Testis (tissue), 3 donors: Measurements from ENCODE around the gene COL7A1. TPM values are rescaled to one million over a fixed set of nuclear protein-coding genes. Genes with fewer than 3 reads are reported as not detected.

ENCODE experiments used
- DNase-seq: peaks from one replicate; pipeline ENCODE4 v3.0.0-alpha.2; 2019
- H3K27ac ChIP-seq, 2 donors: fragments of 200-600 bp; sonication (generic); one replicate each; pipeline ENCODE4 v1.5.1; 2019
- H3K27me3 ChIP-seq: fragments of 200-600 bp; sonication (generic); one replicate; pipeline ENCODE4 v1.5.1; 2019
- H3K36me3 ChIP-seq: fragments of 200-600 bp; sonication (generic); one replicate; pipeline ENCODE4 v1.5.1; 2017; ENCODE audit warnings: low read depth; ENCODE audit errors: missing control alignments
- H3K4me1 ChIP-seq: fragments of 200-600 bp; sonication (generic); one replicate; pipeline ENCODE4 v1.5.1; 2019
- H3K4me3 ChIP-seq, 2 donors: fragments of 200-600 bp; sonication (generic); one replicate each; pipeline ENCODE4 v1.5.1; 2017 to 2019
- H3K9me3 ChIP-seq: fragments of 200-600 bp; sonication (generic); one replicate; pipeline ENCODE4 v1.5.1; 2017
- CTCF ChIP-seq, 3 experiments: fragments of 450-650 bp in 2 of 3; fragments of 200-600 bp in 1 of 3; sonication (generic) in 1 of 3; IDR thresholded peaks; one replicate each; pipeline ENCODE4 v1.5.1; 2016 to 2019; ENCODE audit warnings: antibody characterized with exemption in 3 of 3, mild to moderate bottlenecking in 2 of 3, moderate library complexity in 1 of 3
- POLR2A ChIP-seq: fragments of 450-650 bp; IDR thresholded peaks from one replicate; pipeline ENCODE4 v1.6.1; 2017; ENCODE audit warnings: antibody characterized with exemption, mild to moderate bottlenecking, moderate library complexity
- WGBS, 2 donors: methylation state at CpG; one replicate each; pipeline ENCODE4 v1.1.5; 2018; 5-methylcytosine and 5-hydroxymethylcytosine counted together
- intact Hi-C: fragments of 100-400 bp; cut with DNase I; formaldehyde crosslinking; loops from one replicate; pipeline ENCODE4 v1.15.1; 2023; ENCODE audit warnings: low total_unique reads
- polyA plus RNA-seq: library from polyadenylated mRNA; stranded (reverse); fragments of 350-450 nt; fragmentation: Illumina TruSeq; extraction: RNeasy Lipid Tissue Mini Kit (QIAGEN cat#74804); gene quantifications from one replicate; pipeline ENCODE4 v1.2.3, GENCODE V29; 2014; ENCODE audit warnings: low read depth, low replicate concordance; ENCODE audit not compliant: insufficient read depth
- total RNA-seq, 2 donors: library from RNA; depleted of rRNA; stranded (reverse); fragments of >200 nt; gene quantifications; one replicate each; pipeline ENCODE4 v1.2.3, GENCODE V29; 2016

The COL7A1 gene
- total and polyA plus RNA-seq, 3 donors from 2014 or later, result 19.9 to 39.1 (median 34.1) TPM

- H3K4me3 ChIP-seq, result peak within 1 kb of the TSS; percentile 55 to 70
- no peaks in the 10 kb centered on the region for H3K27me3 ChIP-seq
- DNase-seq, result peak; percentile 99
- peak within 1 kb of the TSS in 1 of 2 donors; percentile 70 for H3K27ac ChIP-seq
- H3K36me3 ChIP-seq, result no peaks in the 10 kb centered on the region
- intact Hi-C loops, result no loop called here
- TF ChIP-seq CTCF (IDR thresholded peaks at IDR 0.05) (peak in 2 of 3 experiments; percentile 6 to 31), POLR2A (no peak)
- 1% methylated on average over 13 to 38 of the region's 53 CpGs for WGBS, 2 donors
- no peaks in the 10 kb centered on the region for H3K9me3 ChIP-seq
- peaks cover 43% of the 10 kb centered on the region for H3K4me1 ChIP-seq
Measured at GRCh38 chr3:48556796-48557626, 38.1 kb downstream of the COL7A1 start, which contains the start of gene PFKFB4. Gene PFKFB4 (minus strand): TSS chr3:48556803. CDS start chr3:48556777, 26 bp downstream.

- 11 to 44% methylated on average over 4 to 29 of the region's 29 CpGs for WGBS, 2 donors
- peak overlapping the region in 1 of 2 donors; percentile 70 for H3K27ac ChIP-seq
- H3K36me3 ChIP-seq, result no peaks in the 10 kb centered on the region
- intact Hi-C loops, result no loop called here
- TF ChIP-seq POLR2A (no peak), CTCF (IDR thresholded peaks at IDR 0.05) (no peak)
- peaks cover 43% of the 10 kb centered on the region for H3K4me1 ChIP-seq
- DNase-seq, result no peak
- no peaks in the 10 kb centered on the region for H3K27me3 ChIP-seq
- H3K4me3 ChIP-seq, result peak overlapping the region; percentile 55 to 70
- H3K9me3 ChIP-seq, result no peaks in the 10 kb centered on the region
Measured at GRCh38 chr3:48555949-48556795, 39.0 kb downstream of the COL7A1 start.

GRCh38 chr3:48555231-48555948 lies 39.7 kb downstream of the COL7A1 start:
- TF ChIP-seq CTCF (IDR thresholded peaks at IDR 0.05), result no peak
- TF ChIP-seq POLR2A, result no peak
- Histone ChIP-seq H3K36me3 (no peaks in the 10 kb centered on the region), H3K27me3 (no peaks in the 10 kb centered on the region), H3K4me3 (peak overlapping the region in 1 of 2 donors; percentile 70), H3K4me1 (peaks cover 35% of the 10 kb centered on the region), H3K9me3 (no peaks in the 10 kb centered on the region), H3K27ac (peak overlapping the region; percentile 7 to 70)
- WGBS, 2 donors, result 66 to 68% methylated on average over 10 of the region's 10 CpGs
- peak; percentile 83 for DNase-seq
- intact Hi-C loops, result no loop called here

- H3K36me3 ChIP-seq, result no peaks in the 10 kb centered on the region
- peak overlapping the region in 1 of 2 donors; percentile 56 for H3K27ac ChIP-seq
- H3K9me3 ChIP-seq, result no peaks in the 10 kb centered on the region
- peaks cover 23% of the 10 kb centered on the region for H3K4me1 ChIP-seq
- no peak overlapping the region for H3K4me3 ChIP-seq
- no peak for DNase-seq
- intact Hi-C loops, result no loop called here
- no peaks in the 10 kb centered on the region for H3K27me3 ChIP-seq
- TF ChIP-seq CTCF (IDR thresholded peaks at IDR 0.05) (no peak), POLR2A (no peak)
- 82 to 84% methylated on average over 14 of the region's 14 CpGs for WGBS, 2 donors
Measured at GRCh38 chr3:48553886-48554845, 41.0 kb downstream of the COL7A1 start.
